HG02610 (cell line): ENCODE results near the gene SEMA6B.

ENCODE experiments used
- ATAC-seq: cut with Tn5 transposase; IDR thresholded peaks from one replicate; pipeline ENCODE4 v1.9.1; 2021; ENCODE audit warnings: mild to moderate bottlenecking, moderate library complexity; ENCODE audit not compliant: unreplicated experiment

SEMA6B gene

DNA sequence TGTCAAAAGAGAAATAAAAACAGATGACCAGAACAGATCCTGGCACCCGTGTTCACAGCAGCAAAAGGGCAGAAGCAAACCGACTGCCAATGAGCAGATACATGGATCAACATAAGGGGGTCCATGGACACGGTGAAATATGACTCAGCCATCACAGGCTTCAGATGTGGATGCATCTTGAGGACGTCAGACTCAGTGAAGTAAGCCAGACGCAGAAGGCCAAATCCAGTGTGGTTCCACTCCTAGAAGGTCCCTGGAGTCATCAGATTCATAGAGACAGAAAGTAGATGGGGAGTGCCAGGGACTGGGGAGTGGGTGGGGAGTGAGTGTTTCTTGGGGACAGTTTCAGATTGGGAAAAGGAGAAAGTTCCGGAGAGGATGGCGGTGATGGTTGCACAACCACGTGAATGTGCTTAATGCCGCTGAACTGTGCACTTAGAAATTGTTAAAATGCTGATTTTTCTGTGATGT, 28.8 kb upstream of the SEMA6B start:
- ATAC-seq = no peak

DNA sequence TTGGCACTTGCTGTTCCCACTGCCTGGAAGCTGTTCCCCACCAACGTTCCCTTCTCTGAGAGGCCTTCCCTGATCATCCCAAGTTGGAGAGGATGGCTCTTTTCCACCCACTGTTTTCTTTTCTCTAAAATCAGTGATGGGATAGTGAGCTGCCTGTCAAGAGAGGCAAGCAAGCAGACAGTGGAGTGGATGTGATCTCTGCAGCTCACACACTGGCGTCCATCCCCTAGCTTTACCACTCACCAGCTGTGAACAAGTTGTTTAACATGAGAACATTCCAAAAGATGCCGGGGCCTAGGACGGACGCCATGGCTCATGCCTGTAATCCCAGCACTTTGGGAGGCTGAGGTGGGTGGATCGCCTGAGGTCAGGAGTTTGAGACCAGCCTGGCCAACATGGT, 28.0 kb upstream of the SEMA6B start:
- ATAC-seq = no peak

DNA sequence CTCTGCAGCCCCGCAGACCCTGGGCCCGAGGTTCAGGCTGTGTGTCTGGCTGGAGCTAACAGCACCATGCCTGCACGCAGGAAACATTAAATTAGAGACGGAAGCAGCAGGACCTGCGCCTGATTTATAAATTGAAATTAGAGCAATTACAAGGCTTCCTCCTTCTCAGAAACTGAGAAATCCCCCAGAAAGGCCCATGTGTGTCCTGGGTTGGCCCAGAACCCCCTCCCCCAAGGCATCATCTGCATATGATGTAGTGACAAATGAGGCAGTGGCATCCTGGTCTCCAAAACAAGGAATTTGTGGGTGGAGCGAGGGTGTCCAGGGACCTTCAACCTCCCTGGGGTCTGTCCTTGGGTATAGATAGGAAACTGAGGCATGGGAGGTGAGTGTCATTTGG, 27.2 kb upstream of the SEMA6B start:
- no peak for ATAC-seq

DNA sequence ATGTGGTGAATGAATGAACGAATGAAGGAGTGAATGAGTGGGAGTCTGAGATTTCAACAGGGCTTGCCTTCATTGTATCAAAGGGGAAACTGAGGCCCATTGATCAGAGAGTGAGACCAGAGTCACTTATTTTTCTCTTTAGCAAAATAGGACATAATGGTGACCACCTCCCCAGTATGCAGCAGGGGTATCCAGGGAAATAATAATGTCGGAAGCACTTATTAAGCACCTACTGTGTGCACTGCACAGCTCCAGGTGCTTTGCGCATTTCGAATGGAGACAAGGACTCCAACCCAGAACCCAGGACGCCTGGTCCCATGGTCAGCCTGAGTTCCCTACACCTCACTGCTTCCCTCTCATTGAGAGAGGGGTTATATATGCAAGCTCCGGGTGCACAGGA, 26.8 kb upstream of the SEMA6B start:
- ATAC-seq = no peak

DNA sequence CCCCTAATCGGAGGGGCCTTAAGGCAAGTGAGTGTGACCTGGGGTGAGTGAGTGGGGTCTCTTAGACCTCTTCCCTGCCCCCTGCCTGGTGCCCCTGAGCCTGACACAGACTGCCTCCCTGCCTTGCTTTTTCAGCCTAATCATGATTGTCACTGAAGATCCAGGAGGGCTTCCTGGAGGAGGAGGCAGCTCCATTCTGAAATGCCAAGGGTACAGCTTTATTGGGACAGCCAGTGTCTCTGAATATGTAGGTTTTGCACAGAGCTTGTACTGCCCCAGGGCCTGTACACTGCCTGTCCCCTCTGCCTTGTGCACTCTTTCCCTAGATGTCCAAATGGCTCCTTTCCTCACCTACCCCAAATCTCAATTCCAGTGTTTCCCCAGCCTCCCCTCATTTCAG, 26.1 kb upstream of the SEMA6B start:
- ATAC-seq = no peak

DNA sequence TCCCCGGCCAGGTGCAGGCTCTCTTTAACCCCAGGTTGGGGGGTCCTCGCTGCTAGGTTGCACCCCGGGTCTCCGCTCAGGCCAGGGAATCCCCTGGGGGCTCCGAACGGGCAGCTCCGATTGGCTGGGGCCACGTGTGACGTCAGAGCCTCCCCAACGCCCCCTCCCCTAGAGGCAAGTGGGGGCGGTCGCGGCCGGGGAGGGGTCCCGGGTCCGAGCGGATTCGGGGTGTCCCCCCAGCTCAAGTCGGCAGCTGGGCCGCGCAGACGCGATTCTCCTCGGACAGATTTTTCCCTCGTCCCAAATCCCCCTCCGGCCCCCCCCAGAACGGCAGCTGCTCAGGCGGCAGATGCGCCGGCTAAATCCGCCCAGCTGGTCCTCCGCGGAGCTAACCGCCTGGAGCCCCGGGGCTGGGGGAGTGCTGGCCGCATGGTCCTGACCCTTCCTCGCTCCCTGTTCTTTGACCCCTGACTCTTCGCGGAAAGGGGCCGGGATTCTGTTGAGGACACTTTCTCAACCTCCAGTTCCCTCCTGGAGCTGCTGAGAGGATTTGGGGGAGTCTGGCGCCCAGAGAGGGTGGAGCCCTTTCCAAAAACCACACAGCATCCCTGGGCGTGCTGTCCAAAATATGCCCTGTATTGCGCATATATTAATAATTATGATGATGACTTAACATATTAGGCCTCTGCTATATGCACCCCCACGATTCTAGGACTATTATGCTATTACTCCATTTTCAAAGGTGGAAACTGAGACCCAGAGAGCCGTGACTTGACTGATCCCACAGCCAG, 25.4 kb upstream of the SEMA6B start:
- ATAC-seq = no peak

DNA sequence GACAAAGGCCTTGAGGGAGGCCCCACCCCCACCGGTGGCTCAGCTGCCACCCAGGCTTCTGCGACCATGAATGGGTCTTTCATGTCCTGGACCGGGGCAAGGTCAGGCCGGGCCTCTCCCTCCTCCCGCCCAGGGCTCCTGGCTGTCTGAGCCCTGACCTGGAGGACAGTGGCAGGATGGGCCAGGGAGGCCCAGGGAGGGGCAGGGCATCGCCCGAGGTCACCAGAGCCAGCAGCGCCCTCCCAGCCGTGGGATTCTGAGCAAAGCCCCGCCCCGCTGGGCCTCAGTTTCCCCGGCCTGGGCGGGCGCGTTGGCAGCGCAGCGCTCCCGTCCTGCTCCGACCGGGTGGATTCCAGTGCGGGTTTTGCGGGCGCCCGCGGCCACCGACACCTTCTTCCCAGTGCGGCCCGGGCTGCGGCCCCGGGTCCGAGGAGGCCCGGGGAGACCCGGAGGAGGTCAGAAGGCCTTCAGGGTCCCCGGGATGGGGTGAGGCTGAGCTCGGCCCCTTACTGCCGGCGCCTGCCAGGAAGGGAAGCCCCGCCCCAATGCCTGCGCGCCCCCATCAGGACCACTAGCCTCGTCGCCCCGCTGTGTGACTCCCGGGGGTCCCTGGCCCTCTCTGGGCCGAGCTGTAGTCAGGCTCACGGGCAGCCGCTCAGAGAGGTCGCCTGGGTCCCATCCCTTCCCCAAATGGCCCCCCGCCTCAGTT, 24.6 kb upstream of the SEMA6B start:
- no peak for ATAC-seq

DNA sequence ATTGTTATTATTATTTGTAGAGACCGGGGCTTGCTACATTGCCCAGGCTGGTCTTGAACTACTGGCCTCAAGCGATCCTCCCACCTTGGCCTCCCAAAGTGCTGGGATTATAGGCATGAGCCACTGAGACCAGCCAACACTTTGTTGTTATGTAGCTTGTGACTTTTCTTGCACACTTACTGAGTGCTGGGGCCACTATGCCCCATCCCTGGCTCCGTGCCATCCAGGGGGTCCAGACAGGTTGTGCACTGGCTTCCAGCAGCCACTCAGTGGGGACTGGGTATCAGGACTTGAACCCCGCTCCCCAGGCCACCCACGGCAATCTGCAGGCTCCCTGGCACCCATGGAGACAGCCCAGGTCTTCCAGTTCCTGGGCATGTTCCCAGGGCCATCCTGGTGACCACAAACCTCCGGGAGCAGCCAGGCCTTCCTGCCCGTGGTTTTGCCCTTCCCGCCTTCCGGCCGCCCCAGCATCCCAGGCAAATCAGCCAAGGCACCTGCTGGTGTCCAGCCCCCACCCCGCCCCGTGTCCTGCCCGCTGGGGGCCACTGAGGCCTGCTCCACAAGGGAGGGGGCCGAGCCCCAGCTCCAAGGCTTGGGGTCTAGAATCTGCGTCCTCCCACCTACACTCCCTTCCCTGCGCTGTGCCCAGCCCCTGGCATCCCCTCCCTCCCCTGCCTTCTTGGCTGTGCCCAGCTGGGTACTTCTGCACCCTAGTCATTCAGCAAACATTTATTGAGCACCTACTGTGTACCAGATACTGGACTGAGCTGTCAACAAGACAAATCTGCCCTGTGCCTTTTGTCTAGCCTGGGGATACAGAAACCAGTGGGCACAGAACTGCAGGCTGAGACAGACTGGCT, 23.7 kb upstream of the SEMA6B start:
- ATAC-seq = no peak

DNA sequence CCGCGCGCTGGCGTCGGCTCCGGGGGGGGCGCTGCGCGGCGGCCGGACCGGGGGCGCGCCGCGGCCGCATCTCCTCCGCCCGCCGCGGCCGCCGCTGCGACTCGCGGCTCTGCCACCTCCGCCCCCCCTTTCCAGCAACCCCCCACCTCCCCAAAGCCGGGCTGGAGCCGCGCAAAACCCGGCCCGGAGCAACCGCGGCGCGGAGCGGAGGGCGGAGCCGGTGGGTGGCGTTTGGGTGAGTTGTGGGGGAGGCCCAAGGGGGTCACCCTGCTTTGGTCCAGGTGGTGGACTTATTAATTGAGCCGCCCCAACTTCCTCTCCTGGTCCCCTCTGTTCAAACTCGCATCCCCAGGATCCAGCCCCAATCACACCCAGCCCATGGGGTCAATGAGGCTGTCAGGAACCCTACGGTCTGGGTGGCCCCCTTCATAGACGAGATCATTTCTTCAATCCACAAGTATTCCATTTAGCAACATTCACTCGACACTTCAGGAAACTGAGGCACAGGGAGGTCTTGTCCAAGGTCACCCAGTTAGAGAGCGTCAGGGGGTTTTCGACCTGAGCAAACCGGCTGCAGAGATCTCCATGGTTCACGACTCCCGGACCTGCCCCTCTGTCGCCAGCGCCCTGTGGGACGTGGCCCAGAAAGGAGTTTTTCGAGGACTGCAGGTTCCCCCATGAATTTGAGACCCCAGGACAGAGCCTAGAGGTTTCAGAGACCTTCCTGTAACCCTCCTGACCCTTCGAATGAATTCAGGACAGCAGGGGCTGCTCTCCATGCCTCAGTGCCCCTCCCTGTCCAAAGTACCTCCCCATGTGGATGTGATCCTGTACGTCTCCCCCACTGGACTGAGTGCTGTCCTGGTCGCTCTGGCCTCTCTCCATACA, 22.4 kb upstream of the SEMA6B start:
- ATAC-seq = no peak

DNA sequence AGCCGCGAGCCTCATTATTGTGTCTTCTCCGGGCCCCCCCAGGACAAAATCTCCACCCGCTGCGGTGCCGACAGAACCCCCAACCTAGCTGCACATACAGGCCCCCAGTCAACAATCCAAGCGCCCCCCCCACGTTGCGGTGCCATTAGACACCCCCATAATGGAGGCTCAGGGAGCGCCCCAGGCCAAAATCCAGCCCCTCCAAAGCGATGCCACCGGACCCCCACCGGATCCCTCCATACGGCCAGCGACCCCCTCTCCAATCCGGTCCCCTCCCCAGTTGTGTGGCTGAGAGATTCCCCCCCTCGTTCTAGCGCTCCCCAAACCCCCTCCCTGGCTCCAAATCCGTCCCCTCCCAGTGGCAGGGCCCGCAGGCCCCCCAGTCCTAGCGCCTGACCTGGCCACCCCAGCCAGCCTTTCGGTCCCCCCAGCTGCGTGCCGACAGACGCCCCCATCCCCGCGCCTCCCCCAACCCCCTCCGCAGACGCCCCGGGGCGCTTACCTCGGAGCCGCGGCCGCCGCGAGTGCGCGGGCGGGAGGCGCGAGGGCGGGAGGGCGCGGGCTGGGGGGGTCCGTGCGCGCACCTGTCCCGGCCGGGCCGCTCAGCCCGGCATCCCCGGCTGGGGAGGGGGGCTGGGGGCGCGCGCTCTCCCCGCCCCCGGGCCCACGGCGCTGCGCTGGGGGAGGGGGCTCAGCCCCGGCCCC, 21.6 kb upstream of the SEMA6B start:
- no peak for ATAC-seq

DNA sequence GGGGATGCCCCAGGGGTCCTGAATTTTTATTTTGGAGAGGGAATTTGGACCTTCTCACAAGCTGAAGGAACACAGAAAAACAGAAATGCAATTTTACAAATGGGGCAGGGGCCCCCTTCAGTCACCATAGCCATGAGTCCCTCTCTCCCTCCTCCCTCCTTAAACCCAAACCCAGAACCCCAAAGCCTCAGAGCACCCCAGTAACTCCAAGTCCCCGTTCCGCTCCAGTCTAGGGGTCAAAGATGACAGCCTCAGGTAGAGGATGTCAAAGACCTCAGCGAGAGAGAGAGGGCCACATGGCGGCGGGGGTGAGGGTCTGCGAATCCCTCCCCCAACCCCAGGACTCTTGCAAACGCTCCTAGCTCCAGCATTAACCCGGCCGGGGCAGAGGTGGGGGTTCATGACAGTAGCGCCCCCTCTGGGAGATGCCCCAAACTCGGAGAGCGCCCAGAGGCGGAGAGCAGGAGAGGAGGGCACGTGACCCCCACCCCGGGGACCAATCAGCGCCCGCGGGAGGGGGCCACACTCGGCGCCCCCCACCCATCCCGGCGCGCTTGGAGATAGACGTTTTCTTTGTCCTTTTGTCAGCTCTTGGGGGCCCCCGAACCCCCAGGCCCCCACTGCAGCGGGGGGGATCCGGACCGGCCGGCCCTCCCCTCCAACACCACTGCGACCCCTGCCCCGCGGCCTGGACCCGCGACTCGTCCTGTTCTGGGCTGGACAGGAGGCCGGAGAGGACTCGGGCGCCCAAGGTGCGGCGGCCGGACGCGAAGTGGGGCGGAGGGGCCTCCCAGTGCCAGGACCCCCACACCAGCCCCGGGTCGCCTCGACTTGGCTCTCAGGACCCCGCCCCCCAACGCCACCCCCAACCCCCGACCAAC, 20.8 kb upstream of the SEMA6B start:
- ATAC-seq = no peak

DNA sequence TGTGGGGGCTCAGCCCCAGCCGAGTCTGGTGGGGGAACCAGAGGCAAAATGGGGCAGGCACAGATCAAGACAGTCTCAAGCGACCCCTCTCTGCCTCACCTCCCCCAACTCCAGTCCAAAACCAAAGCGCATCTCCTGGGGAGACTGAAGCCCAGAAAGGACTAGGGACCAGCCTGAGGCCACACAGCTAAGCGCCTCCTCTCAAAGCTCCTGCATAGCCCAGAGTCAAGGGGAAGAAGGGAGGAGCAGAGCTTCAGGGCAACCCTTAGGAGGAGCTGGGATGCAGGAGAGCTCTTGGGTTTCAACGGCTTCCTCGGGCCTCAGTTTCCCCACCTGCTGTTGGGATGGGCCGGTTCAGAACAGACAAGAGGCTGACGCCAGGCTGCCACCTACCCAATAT, 19.9 kb upstream of the SEMA6B start:
- no peak for ATAC-seq

DNA sequence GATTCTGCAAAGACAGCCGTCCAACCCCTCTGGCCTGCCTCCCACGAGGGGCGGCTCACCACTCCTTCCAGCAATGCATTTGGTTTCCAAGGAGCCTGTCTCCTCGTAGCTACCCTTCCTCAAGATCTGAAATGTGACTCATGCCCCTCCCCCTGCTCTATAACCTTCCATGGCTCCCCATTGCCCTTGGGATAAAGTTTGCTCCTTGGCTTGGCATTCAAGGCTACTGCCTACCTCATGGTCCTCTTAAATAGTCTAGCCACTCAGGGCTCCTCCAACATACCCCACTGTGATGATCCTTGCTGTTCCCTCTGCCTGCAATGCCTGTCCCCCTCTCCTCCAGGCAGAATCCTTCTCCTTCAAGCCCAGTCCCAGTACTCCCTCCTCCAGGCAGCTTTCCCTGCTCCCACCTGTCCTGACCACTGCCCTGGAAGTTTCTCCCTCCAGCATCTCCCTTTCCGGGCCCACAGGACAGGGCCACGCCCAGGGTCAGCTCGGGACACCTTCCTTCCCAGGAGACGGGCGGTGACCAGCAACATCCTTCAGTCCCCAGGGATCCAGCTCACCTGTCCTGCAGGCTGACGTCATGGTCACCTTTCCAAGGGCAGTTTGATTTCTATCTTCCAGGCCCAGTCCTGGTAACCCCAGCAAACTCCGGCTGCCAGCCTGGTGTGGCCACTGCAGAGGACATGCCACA, 19.2 kb upstream of the SEMA6B start:
- no peak for ATAC-seq

DNA sequence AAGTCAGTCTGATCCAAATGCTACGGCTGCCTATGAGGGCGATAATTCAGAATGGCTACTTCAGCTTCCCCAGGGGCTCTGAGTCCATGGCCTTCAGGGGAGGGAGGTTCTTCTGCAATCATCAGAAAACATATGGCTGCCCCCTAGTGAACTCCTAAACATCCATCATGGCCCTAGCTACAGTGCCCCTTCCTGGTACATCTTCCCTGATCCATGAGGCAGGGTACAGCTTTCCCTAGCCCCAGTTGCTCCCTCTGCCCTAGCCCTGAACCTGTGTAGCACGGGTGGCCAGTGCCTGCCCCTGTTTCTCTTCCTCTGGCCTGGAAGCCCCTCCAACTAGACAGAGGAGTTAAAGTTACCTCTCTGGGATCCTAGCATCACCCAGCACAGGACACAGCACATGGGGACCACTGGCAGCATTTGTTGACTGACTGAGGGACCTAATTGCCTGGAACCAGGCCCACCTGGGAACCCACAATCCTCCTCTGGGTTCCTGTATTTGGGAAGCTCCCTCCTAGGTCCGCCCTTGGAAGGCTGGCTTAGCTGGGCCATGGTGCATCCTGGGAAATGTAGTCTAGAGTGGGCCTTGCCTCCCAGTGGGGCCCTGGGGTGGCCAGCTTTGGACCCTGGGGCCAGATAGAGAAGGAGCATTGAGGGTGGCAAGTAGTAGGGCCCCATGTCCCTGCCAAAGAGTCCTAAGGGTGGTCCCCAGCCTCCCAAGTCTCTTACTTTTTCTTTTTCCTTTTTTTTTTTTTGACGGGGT, 17.7 kb upstream of the SEMA6B start:
- ATAC-seq = no peak

DNA sequence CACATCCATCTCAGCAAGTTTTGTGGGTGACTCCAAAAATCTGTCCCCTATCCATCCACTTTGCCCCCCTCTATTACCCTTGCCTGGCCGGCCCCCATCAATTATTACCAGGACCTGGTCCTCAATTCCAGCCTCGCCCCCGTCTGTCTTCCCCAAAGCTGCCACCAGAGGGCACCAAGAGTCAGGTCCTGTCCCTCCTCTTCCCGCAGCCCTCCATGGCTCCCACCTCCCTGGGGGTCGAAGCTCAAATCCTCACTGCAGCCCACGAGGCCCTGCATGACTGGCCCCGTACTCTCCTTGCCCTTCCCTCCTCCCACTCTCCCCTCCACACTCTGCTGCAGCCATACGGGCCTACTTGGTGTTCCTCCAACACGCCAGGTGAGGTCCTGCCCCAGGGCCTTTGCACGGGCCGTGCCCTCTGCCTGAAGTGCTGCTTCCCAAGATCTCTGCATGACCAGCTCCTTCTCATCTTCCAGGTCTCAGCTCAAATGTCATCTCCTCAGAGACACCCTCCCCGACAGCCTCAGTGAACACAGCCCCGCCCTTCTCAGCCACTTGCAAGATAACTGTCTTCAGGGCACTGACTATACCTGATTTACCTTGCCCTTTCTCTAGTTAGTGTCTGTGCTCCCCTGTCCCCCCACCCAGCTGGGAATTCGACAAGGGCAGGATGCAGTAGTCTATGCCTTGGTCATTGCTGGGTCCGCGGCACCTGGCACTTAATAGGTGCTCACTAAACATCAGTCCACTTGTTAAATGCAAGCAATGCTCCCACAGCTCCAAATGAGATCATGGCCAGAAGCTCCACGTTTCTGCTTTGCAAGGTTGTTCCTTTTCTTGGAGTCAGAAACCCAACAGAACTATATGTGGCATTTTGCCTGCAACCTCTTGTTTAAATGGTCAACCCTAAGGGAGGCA, 16.8 kb upstream of the SEMA6B start:
- no peak for ATAC-seq

DNA sequence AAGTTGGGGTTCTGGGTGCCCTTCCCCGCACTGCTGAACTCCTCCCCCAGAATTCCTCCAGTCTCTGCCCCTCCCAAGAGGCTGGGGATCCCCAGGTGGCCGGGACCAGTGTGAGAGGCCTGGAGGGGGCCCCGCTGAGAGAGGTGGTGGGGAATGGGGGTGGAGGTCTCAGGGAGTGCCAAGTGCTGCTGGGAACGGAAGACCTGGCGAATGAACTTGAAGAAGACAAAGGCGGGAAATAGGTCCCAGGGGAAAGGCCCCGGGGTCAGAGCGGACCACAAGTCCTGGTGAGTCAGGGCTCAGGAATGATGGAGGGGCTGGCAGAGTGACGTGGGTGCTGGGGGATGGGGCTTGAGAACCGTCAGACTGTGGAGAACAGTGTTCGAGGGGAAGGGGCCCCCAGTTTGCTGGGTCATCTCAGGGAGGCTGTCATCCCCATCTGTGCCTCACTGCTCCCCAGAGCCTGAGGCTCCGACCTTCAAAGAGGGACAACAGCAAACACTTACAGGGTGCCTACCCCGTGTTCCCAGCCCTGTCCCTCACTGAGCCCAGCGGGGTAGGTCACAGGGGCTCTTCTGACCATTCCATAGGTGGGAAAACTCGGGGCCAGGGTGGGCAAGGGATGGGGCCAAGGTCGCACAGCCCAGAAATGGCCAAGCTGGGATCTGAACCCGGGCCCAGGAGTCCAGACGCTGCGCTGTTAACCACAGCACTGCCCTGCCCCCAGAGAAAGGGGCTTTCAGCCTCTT, 16.0 kb upstream of the SEMA6B start:
- no peak for ATAC-seq
